Prostate gland (tissue), 2 donors: ENCODE measurements around the gene SHC2.

Experiments
- CTCF ChIP-seq, 4 experiments: fragments of 200-600 bp in 2 of 4; fragments of 450-650 bp in 2 of 4; sonication (generic) in 2 of 4; IDR thresholded peaks; 1 replicate in 3 of 4; 2 replicates in 1 of 4; pipeline ENCODE4 v1.5.1; 2016 to 2019; ENCODE audit warnings: antibody characterized with exemption in 4 of 4, mild to moderate bottlenecking in 2 of 4, moderate library complexity in 2 of 4
- POLR2A ChIP-seq: fragments of 450-650 bp; IDR thresholded peaks from one replicate; pipeline ENCODE4 v1.6.1; 2016; ENCODE audit warnings: antibody characterized with exemption, mild to moderate bottlenecking
- POLR2AphosphoS5 ChIP-seq: sonication (generic); formaldehyde crosslinking; IDR thresholded peaks from one replicate; pipeline ENCODE4 v1.6.1; 2017; ENCODE audit warnings: antibody characterized with exemption

GRCh38 chr19:397941-398706, 62.7 kb downstream of the SHC2 start:
- no peak for TF ChIP-seq CTCF (IDR thresholded peaks at IDR 0.05)
- no peak for TF ChIP-seq POLR2A
- TF ChIP-seq POLR2AphosphoS5 = no peak
